GM18517 (cell line): ENCODE results near the gene ARL17A.
"Not testable (repeated sequence)": the region's sequence is repeated elsewhere in the genome, so short reads cannot be mapped to it uniquely, and the experiment has no call there.

Source experiments
- ATAC-seq: cut with Tn5 transposase; IDR thresholded peaks from one replicate; pipeline ENCODE4 v1.9.1; 2021; ENCODE audit warnings: mild to moderate bottlenecking, moderate library complexity; ENCODE audit not compliant: unreplicated experiment

The ARL17A gene

GRCh38 chr17:46579083-46580075 lies at the start of gene ARL17A:
Gene ARL17A (minus strand): TSS chr17:46579691. CDS start chr17:46576322, 3,369 bp downstream.
- peak; percentile 86 for ATAC-seq

GRCh38 chr17:46628753-46629436 lies 49.4 kb upstream of the ARL17A start:
- ATAC-seq, result not testable (repeated sequence)

- not testable (repeated sequence) for ATAC-seq
Measured at GRCh38 chr17:46627452-46627851, 48.0 kb upstream of the ARL17A start.

- not testable (repeated sequence) for ATAC-seq
Measured at GRCh38 chr17:46624726-46625125, 45.2 kb upstream of the ARL17A start.

GRCh38 chr17:46623790-46624189 lies 44.3 kb upstream of the ARL17A start:
- not testable (repeated sequence) for ATAC-seq

- not testable (repeated sequence) for ATAC-seq
Measured at GRCh38 chr17:46618975-46619374, 39.5 kb upstream of the ARL17A start.

- ATAC-seq, result not testable (repeated sequence)
Measured at GRCh38 chr17:46617121-46617520, 37.6 kb upstream of the ARL17A start.

GRCh38 chr17:46613876-46614275 lies 34.4 kb upstream of the ARL17A start:
- ATAC-seq, result not testable (repeated sequence)

GRCh38 chr17:46611304-46611703 lies 31.8 kb upstream of the ARL17A start:
- not testable (repeated sequence) for ATAC-seq

- peak; percentile 76 for ATAC-seq
Measured at GRCh38 chr17:46603125-46603524, 23.6 kb upstream of the ARL17A start.

- not testable (repeated sequence) for ATAC-seq
Measured at GRCh38 chr17:46600767-46601166, 21.3 kb upstream of the ARL17A start.

- peak; percentile 58 for ATAC-seq
Measured at GRCh38 chr17:46598344-46598931, 18.9 kb upstream of the ARL17A start.

- not testable (repeated sequence) for ATAC-seq
Measured at GRCh38 chr17:46591332-46591731, 11.8 kb upstream of the ARL17A start.

GRCh38 chr17:46590157-46591146 lies 11.0 kb upstream of the ARL17A start, which contains the start of gene NSF:
Gene NSF (plus strand): TSS chr17:46590669. CDS start chr17:46590776, 107 bp downstream.
- ATAC-seq, result not testable (repeated sequence)

GRCh38 chr17:46585444-46585843 lies 6.0 kb upstream of the ARL17A start:
- ATAC-seq, result not testable (repeated sequence)

GRCh38 chr17:46580082-46580481 lies 591 bp upstream of the ARL17A start:
- ATAC-seq, result not testable (repeated sequence)

GRCh38 chr17:46571796-46572195 lies 7.7 kb downstream of the ARL17A start:
- ATAC-seq, result not testable (repeated sequence)

GRCh38 chr17:46566980-46567379 lies 12.5 kb downstream of the ARL17A start:
- not testable (repeated sequence) for ATAC-seq

- not testable (repeated sequence) for ATAC-seq
Measured at GRCh38 chr17:46566284-46566683, 13.2 kb downstream of the ARL17A start.

- not testable (repeated sequence) for ATAC-seq
Measured at GRCh38 chr17:46560048-46560447, 19.4 kb downstream of the ARL17A start.
